Esophagus muscularis mucosa (tissue), 4 donors: ENCODE measurements around the gene SRRM2. TPM values are rescaled to one million over a fixed set of nuclear protein-coding genes. Genes with fewer than 3 reads are reported as not detected.

Experiments
- DNase-seq: peaks from one replicate; pipeline ENCODE4 v3.0.0-alpha.2; 2017; ENCODE audit errors: extremely low spot score
- H3K27ac ChIP-seq, 4 donors: fragments of 200-600 bp; sonication (generic); replicated peaks in 1 of 4; 1 replicate in 3 of 4; 2 replicates in 1 of 4; pipeline ENCODE4 v1.5.1; 2016 to 2019; ENCODE audit warnings: mild to moderate bottlenecking in 1 of 4
- H3K27me3 ChIP-seq, 4 donors: fragments of 200-600 bp; sonication (generic); one replicate each; pipeline versions ENCODE4 v1.5.1 to v1.6.0; 2016 to 2019
- H3K36me3 ChIP-seq, 4 donors: fragments of 200-600 bp; sonication (generic); one replicate each; pipeline ENCODE4 v1.5.1; 2016 to 2019
- H3K4me1 ChIP-seq, 4 donors: fragments of 200-600 bp; sonication (generic); one replicate each; pipeline ENCODE4 v1.5.1; 2016 to 2019
- H3K4me3 ChIP-seq, 4 donors: fragments of 200-600 bp; sonication (generic); 1 replicate in 2 of 4; 2 replicates in 2 of 4; pipeline ENCODE4 v1.5.1; 2016 to 2019; ENCODE audit warnings: mild to moderate bottlenecking in 4 of 4, moderate library complexity in 1 of 4
- H3K9me3 ChIP-seq, 4 donors: fragments of 200-600 bp; sonication (generic); 1 replicate in 3 of 4; 2 replicates in 1 of 4; pipeline ENCODE4 v1.5.1; 2016 to 2019
- EP300 ChIP-seq: sonication (generic); formaldehyde crosslinking; IDR thresholded peaks from one replicate; pipeline ENCODE4 v1.6.1; 2017; ENCODE audit warnings: antibody characterized with exemption
- POLR2A ChIP-seq: fragments of 450-650 bp; IDR thresholded peaks from one replicate; pipeline ENCODE4 v1.6.1; 2017; ENCODE audit warnings: antibody characterized with exemption, moderate library complexity, mild to moderate bottlenecking, low read depth
- POLR2AphosphoS5 ChIP-seq, 2 donors: sonication (generic); formaldehyde crosslinking; IDR thresholded peaks; one replicate each; pipeline ENCODE4 v1.6.1; 2017; ENCODE audit warnings: antibody characterized with exemption in 2 of 2
- whole genome bisulfite sequencing: methylation state at CpG from one replicate; pipeline ENCODE4 v1.1.5; 2018; 5-methylcytosine and 5-hydroxymethylcytosine counted together
- intact Hi-C: fragments of 100-400 bp; cut with DNase I; formaldehyde crosslinking; loops from one replicate; pipeline ENCODE4 v1.15.1; 2023
- total RNA-seq, 4 donors: library from RNA; depleted of rRNA; stranded (reverse); fragments of >200 nt; gene quantifications; one replicate each; pipeline versions ENCODE4 v1.1.0 to v1.2.1, GENCODE V29; 2016
- TF ChIP-seq, protein P1 (sequence below), 3 experiments: fragments of 200-600 bp in 2 of 3; fragments of 450-650 bp in 1 of 3; sonication (generic) in 2 of 3; IDR thresholded peaks; one replicate each; pipeline ENCODE4 v1.5.1; 2017 to 2019; ENCODE audit warnings: antibody characterized with exemption in 3 of 3, mild to moderate bottlenecking in 2 of 3, moderate library complexity in 1 of 3

Gene SRRM2
- total RNA-seq, 4 donors from 2014 or later, result 126 to 325 (median 234) TPM

DNA sequence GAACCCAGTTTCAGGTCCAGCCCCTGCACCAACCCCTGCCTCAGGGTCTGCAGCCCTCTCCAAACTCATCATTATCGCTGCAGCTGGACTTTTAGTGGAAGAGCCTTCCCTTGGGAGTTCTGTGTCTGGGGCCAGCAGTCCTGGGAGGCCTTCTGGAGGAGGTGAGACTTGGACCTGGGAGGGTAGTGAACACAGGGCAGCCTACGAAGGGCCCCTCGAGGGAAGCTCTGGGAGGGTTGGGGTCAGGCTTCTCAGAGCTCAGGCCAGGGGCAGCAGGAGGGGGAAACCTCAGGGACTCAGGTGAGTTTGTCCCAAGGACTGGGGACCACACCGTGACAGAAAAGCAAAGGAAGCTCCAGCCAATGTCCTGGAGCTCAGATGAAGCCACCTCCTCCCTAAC is 11.3 kb upstream of the SRRM2 start:
- DNase-seq, result no peak
- no peaks in the 10 kb centered on the region for H3K9me3 ChIP-seq
- 90% methylated on average over 2 of the region's 4 CpGs for WGBS
- no peak overlapping the region for H3K4me3 ChIP-seq
- TF ChIP-seq, protein P1, sequence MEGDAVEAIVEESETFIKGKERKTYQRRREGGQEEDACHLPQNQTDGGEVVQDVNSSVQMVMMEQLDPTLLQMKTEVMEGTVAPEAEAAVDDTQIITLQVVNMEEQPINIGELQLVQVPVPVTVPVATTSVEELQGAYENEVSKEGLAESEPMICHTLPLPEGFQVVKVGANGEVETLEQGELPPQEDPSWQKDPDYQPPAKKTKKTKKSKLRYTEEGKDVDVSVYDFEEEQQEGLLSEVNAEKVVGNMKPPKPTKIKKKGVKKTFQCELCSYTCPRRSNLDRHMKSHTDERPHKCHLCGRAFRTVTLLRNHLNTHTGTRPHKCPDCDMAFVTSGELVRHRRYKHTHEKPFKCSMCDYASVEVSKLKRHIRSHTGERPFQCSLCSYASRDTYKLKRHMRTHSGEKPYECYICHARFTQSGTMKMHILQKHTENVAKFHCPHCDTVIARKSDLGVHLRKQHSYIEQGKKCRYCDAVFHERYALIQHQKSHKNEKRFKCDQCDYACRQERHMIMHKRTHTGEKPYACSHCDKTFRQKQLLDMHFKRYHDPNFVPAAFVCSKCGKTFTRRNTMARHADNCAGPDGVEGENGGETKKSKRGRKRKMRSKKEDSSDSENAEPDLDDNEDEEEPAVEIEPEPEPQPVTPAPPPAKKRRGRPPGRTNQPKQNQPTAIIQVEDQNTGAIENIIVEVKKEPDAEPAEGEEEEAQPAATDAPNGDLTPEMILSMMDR (IDR thresholded peaks at IDR 0.05), result no peak
- TF ChIP-seq EP300 (no peak), POLR2A (no peak), POLR2AphosphoS5 (IDR thresholded peaks at IDR 0.05) (no peak)
- intact Hi-C loops, result no loop called here
- peaks cover 0 to 61% (median 0%) of the 10 kb centered on the region in 4 donors for H3K27me3 ChIP-seq
- no peaks in the 10 kb centered on the region for H3K36me3 ChIP-seq
- no peak overlapping the region for H3K27ac ChIP-seq
- H3K4me1 ChIP-seq, result no peaks in the 10 kb centered on the region

- no peak overlapping the region for H3K27ac ChIP-seq
- 93% methylated on average over 3 of the region's 12 CpGs for WGBS
- H3K36me3 ChIP-seq, result no peaks in the 10 kb centered on the region
- no peak for DNase-seq
- peaks cover 0 to 48% (median 0%) of the 10 kb centered on the region in 4 donors for H3K27me3 ChIP-seq
- intact Hi-C loops, result no loop called here
- no peaks in the 10 kb centered on the region for H3K9me3 ChIP-seq
- no peak overlapping the region for H3K4me3 ChIP-seq
- H3K4me1 ChIP-seq, result no peaks in the 10 kb centered on the region
- TF ChIP-seq EP300 (no peak), POLR2AphosphoS5 (IDR thresholded peaks at IDR 0.05) (no peak), POLR2A (no peak)
- TF ChIP-seq, protein P1 (IDR thresholded peaks at IDR 0.05), result no peak
Observed at GRCh38 chr16:2742323-2743006, 10.0 kb upstream of the SRRM2 start.

GRCh38 chr16:2743007-2743810 is 9.2 kb upstream of the SRRM2 start:
- DNase-seq, result no peak
- no peaks in the 10 kb centered on the region for H3K4me1 ChIP-seq
- H3K27ac ChIP-seq, result no peak overlapping the region
- no peaks in the 10 kb centered on the region for H3K9me3 ChIP-seq
- H3K4me3 ChIP-seq, result no peak overlapping the region
- TF ChIP-seq POLR2AphosphoS5 (IDR thresholded peaks at IDR 0.05) (no peak), EP300 (no peak), POLR2A (no peak)
- TF ChIP-seq, protein P1 (IDR thresholded peaks at IDR 0.05), result no peak
- H3K36me3 ChIP-seq, result no peaks in the 10 kb centered on the region
- WGBS, result 87% methylated on average over 16 of the region's 19 CpGs
- peaks cover 0 to 41% (median 0%) of the 10 kb centered on the region in 4 donors for H3K27me3 ChIP-seq
- intact Hi-C loops, result no loop called here

DNA sequence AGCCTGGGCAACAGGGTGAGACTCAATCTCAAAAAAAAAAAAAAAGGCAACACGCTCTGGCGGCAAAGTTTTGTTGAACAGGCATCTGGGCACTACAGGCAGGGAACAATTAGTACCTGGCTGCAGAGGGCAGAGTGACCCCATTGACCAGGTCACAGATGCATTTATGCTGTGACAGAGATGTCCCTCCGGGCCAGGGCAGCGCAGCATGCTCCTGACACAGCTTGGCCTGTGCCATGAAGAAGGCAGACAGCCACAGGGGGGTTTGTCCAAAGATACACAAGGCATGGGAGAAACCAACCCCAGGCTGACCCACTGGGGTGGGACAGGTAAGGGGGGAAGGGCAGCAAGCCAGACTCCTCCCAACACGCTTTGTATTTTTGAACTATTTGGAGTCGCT is 7.7 kb upstream of the SRRM2 start:
- DNase-seq, result no peak
- no peak for TF ChIP-seq POLR2AphosphoS5 (IDR thresholded peaks at IDR 0.05)
- TF ChIP-seq EP300, result no peak
- TF ChIP-seq, protein P1 (IDR thresholded peaks at IDR 0.05), result no peak
- no peak for TF ChIP-seq POLR2A
- Histone ChIP-seq H3K4me3 (no peak overlapping the region), H3K9me3 (no peaks in the 10 kb centered on the region), H3K4me1 (no peaks in the 10 kb centered on the region), H3K36me3 (no peaks in the 10 kb centered on the region), H3K27ac (no peak overlapping the region), H3K27me3 (peaks cover 0 to 26% (median 0%) of the 10 kb centered on the region in 4 donors)
- 90% methylated on average over 6 of the region's 6 CpGs for whole genome bisulfite sequencing
- intact Hi-C loops, result no loop called here
